Loucy (cell line): Measurements from ENCODE around the gene KRTAP1-3.

Experiments
- H2AFZ ChIP-seq: fragments of 200-600 bp; sonication (generic); 2 replicates; pipeline ENCODE4 v1.6.0; 2016; ENCODE audit warnings: antibody characterized with exemption, mild to moderate bottlenecking, low read length, moderate library complexity
- H3F3A ChIP-seq: fragments of 200-600 bp; 2 replicates; pipeline ENCODE4 v1.6.0; 2016; ENCODE audit warnings: antibody characterized with exemption, low read depth, mild to moderate bottlenecking
- H3K27me3 ChIP-seq: fragments of 200-600 bp; sonication (generic); 2 replicates; pipeline ENCODE4 v1.6.1; 2014; ENCODE audit warnings: low read length, mild to moderate bottlenecking; ENCODE audit not compliant: insufficient read depth, poor library complexity, severe bottlenecking
- H3K36me3 ChIP-seq: fragments of 200-600 bp; sonication (generic); 2 replicates; pipeline ENCODE4 v1.6.1; 2016; ENCODE audit warnings: low read length; ENCODE audit not compliant: insufficient read depth
- H3K4me1 ChIP-seq: fragments of 200-600 bp; sonication (generic); 2 replicates; pipeline ENCODE4 v1.5.1; 2014; ENCODE audit warnings: low read length, mild to moderate bottlenecking; ENCODE audit not compliant: insufficient read depth, poor library complexity, severe bottlenecking
- H3K4me2 ChIP-seq: fragments of 200-600 bp; sonication (generic); 2 replicates; pipeline ENCODE4 v1.6.0; 2014; ENCODE audit warnings: antibody characterized with exemption, low read length, low read depth, mild to moderate bottlenecking; ENCODE audit not compliant: poor library complexity, severe bottlenecking
- H3K4me3 ChIP-seq: fragments of 200-600 bp; sonication (generic); 2 replicates; pipeline ENCODE4 v1.5.1; 2014; ENCODE audit warnings: low read length, mild to moderate bottlenecking, mixed read lengths; ENCODE audit not compliant: poor library complexity, severe bottlenecking
- H3K79me2 ChIP-seq: fragments of 200-600 bp; sonication (generic); 2 replicates; pipeline ENCODE4 v1.6.1; 2014; ENCODE audit warnings: low read length; ENCODE audit not compliant: insufficient read depth
- H3K9ac ChIP-seq: fragments of 200-600 bp; sonication (generic); 2 replicates; pipeline ENCODE4 v1.6.0; 2014; ENCODE audit warnings: mild to moderate bottlenecking, low read depth, low read length, moderate library complexity; ENCODE audit not compliant: poor library complexity, severe bottlenecking
- H3K9me2 ChIP-seq: fragments of 200-600 bp; sonication (generic); replicated peaks from 2 replicates; pipeline ENCODE4 v1.6.1; 2016; ENCODE audit warnings: low read depth, low read length, mixed read lengths
- H3K9me3 ChIP-seq: fragments of 200-600 bp; sonication (generic); 2 replicates; pipeline ENCODE4 v1.6.1; 2014; ENCODE audit warnings: mild to moderate bottlenecking, antibody characterized with exemption, low read length, low read depth; ENCODE audit not compliant: insufficient read depth
- H4K20me1 ChIP-seq: fragments of 200-600 bp; sonication (generic); 2 replicates; pipeline ENCODE4 v1.6.0; 2014; ENCODE audit warnings: antibody characterized with exemption, low read length, mild to moderate bottlenecking; ENCODE audit not compliant: insufficient read depth, poor library complexity, severe bottlenecking
- CTCF ChIP-seq: fragments of 200-600 bp; sonication (generic); conservative IDR thresholded peaks from 2 replicates; pipeline ENCODE4 v1.5.1; 2014; ENCODE audit warnings: mild to moderate bottlenecking, antibody characterized with exemption, low read length
- EZH2phosphoT487 ChIP-seq: fragments of 200-600 bp; IDR thresholded peaks from 2 replicates; pipeline ENCODE4 v1.6.1; 2018; ENCODE audit warnings: antibody characterized with exemption, mild to moderate bottlenecking, moderate library complexity, borderline replicate concordance

KRTAP1-3 gene

GRCh38 chr17:41020336-41020735 lies 14.3 kb downstream of the KRTAP1-3 start:
- TF ChIP-seq CTCF: no peak
- TF ChIP-seq EZH2phosphoT487: no peak
- Histone ChIP-seq H3K4me2 (no peak overlapping the region), H3K4me1 (no peaks in the 10 kb centered on the region), H2AFZ (no peak overlapping the region), H3F3A (no peaks in the 10 kb centered on the region), H3K36me3 (no peaks in the 10 kb centered on the region), H3K4me3 (no peak overlapping the region), H3K9ac (no peak overlapping the region), H4K20me1 (no peaks in the 10 kb centered on the region), H3K9me2 (no peaks in the 10 kb centered on the region), H3K27me3 (no peaks in the 10 kb centered on the region), H3K79me2 (no peaks in the 10 kb centered on the region), H3K9me3 (no peaks in the 10 kb centered on the region)

GRCh38 chr17:41019415-41019814 lies 15.3 kb downstream of the KRTAP1-3 start:
- Histone ChIP-seq H3K4me2 (no peak overlapping the region), H3K79me2 (no peaks in the 10 kb centered on the region), H4K20me1 (no peaks in the 10 kb centered on the region), H3K36me3 (no peaks in the 10 kb centered on the region), H3K9me3 (no peaks in the 10 kb centered on the region), H3F3A (no peaks in the 10 kb centered on the region), H3K4me1 (no peaks in the 10 kb centered on the region), H2AFZ (no peak overlapping the region), H3K9me2 (no peaks in the 10 kb centered on the region), H3K4me3 (no peak overlapping the region), H3K9ac (no peak overlapping the region), H3K27me3 (no peaks in the 10 kb centered on the region)
- TF ChIP-seq EZH2phosphoT487 (no peak), CTCF (no peak)

DNA sequence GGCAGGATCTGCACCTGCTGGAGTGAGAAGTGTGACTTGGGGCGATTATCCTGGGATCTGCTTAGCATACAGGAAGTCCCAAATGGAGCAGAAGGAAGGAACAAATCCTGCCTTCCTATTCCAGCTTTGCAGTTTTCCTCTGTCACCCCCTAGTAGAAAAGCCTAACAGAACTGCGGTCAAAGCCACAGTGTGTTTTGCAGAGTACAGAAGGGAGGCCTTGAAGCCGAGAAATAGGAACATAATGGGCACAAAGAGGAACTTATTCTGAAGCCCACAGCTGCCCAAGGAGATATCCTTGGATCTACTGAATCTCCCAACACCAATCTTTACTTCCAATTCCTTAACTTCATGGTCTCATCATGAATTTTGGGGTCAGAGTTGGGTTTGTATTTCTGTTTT lies 16.1 kb downstream of the KRTAP1-3 start:
- H3K4me3 ChIP-seq: no peak overlapping the region
- no peaks in the 10 kb centered on the region for H3K36me3 ChIP-seq
- H3K9me3 ChIP-seq: no peaks in the 10 kb centered on the region
- H3F3A ChIP-seq: no peaks in the 10 kb centered on the region
- H3K79me2 ChIP-seq: no peaks in the 10 kb centered on the region
- H3K4me1 ChIP-seq: no peaks in the 10 kb centered on the region
- H3K9ac ChIP-seq: no peak overlapping the region
- H3K9me2 ChIP-seq: no peaks in the 10 kb centered on the region
- TF ChIP-seq EZH2phosphoT487: no peak
- no peak for TF ChIP-seq CTCF
- no peaks in the 10 kb centered on the region for H3K27me3 ChIP-seq
- no peak overlapping the region for H2AFZ ChIP-seq
- H3K4me2 ChIP-seq: no peak overlapping the region
- H4K20me1 ChIP-seq: no peaks in the 10 kb centered on the region
